Ishikawa (cell line): Measurements from ENCODE around the gene LGALS7B.

Experiments
- CEBPB ChIP-seq: IDR thresholded peaks from 2 replicates; pipeline ENCODE4 v1.6.1; 2012
- CREB1 ChIP-seq: IDR thresholded peaks from 2 replicates; pipeline ENCODE4 v1.6.1; 2012; ENCODE audit warnings: low read depth
- EGR1 ChIP-seq: IDR thresholded peaks from 2 replicates; pipeline ENCODE4 v1.6.1; 2012
- EP300 ChIP-seq: IDR thresholded peaks from 2 replicates; pipeline ENCODE4 v1.6.1; 2012; ENCODE audit warnings: borderline replicate concordance
- FOXM1 ChIP-seq: IDR thresholded peaks from 2 replicates; pipeline ENCODE4 v1.6.1; 2012; ENCODE audit warnings: low read depth, borderline replicate concordance
- NFIC ChIP-seq: IDR thresholded peaks from 2 replicates; pipeline ENCODE4 v1.6.1; 2012
- RAD21 ChIP-seq: IDR thresholded peaks from 2 replicates; pipeline ENCODE4 v1.6.1; 2012; ENCODE audit warnings: low read depth
- TAF1 ChIP-seq: IDR thresholded peaks from 2 replicates; pipeline ENCODE4 v1.6.1; 2012; ENCODE audit warnings: low read depth, mild to moderate bottlenecking
- TCF12 ChIP-seq: IDR thresholded peaks from 2 replicates; pipeline ENCODE4 v1.6.1; 2012; ENCODE audit warnings: low read depth
- TEAD4 ChIP-seq: IDR thresholded peaks from 2 replicates; pipeline ENCODE4 v1.6.1; 2012
- YY1 ChIP-seq: IDR thresholded peaks from 2 replicates; pipeline ENCODE4 v1.6.1; 2012; ENCODE audit warnings: low read depth
- ZBTB7A ChIP-seq: IDR thresholded peaks from 2 replicates; pipeline ENCODE4 v1.6.1; 2012; ENCODE audit warnings: low read depth
- TF ChIP-seq, protein P1 (sequence below): IDR thresholded peaks from 2 replicates; pipeline ENCODE4 v1.6.1; 2012
- TF ChIP-seq, protein P2 (sequence below): IDR thresholded peaks from 2 replicates; pipeline ENCODE4 v1.6.1; 2012
- TF ChIP-seq, protein P3 (sequence below): IDR thresholded peaks from 2 replicates; pipeline ENCODE4 v1.6.1; 2012; ENCODE audit warnings: low read depth, mild to moderate bottlenecking

The LGALS7B gene

DNA sequence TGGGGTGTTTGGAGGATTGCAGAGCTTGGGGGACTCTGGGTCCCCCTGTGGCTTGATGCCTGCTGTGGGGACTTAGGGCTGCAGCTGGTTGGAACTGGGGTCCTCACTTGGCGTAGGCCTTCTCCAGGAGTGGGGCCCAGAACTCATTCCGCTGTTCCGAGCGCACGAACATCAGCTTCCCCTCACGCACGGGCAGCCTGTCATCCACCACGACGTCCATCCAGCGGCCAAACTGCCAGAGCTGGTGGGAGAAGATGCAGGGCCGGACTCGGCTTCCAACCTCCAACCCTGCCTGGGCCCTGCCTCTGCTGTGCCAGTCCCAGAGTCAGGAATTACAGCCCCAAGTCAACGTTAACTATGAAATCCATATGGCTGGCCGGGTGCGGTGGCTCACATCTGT, 47.3 kb upstream of the LGALS7B start:
- TF ChIP-seq, protein P1, sequence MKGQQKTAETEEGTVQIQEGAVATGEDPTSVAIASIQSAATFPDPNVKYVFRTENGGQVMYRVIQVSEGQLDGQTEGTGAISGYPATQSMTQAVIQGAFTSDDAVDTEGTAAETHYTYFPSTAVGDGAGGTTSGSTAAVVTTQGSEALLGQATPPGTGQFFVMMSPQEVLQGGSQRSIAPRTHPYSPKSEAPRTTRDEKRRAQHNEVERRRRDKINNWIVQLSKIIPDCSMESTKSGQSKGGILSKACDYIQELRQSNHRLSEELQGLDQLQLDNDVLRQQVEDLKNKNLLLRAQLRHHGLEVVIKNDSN: no peak
- TF ChIP-seq YY1: no peak
- TF ChIP-seq RAD21: no peak
- TF ChIP-seq TAF1: no peak
- TF ChIP-seq CREB1: no peak
- TF ChIP-seq EP300: no peak
- no peak for TF ChIP-seq TCF12
- no peak for TF ChIP-seq ZBTB7A
- no peak for TF ChIP-seq EGR1
- TF ChIP-seq TEAD4: no peak
- TF ChIP-seq CEBPB: no peak
- TF ChIP-seq NFIC: no peak
- TF ChIP-seq, protein P2, sequence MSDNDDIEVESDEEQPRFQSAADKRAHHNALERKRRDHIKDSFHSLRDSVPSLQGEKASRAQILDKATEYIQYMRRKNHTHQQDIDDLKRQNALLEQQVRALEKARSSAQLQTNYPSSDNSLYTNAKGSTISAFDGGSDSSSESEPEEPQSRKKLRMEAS: no peak
- TF ChIP-seq, protein P3, sequence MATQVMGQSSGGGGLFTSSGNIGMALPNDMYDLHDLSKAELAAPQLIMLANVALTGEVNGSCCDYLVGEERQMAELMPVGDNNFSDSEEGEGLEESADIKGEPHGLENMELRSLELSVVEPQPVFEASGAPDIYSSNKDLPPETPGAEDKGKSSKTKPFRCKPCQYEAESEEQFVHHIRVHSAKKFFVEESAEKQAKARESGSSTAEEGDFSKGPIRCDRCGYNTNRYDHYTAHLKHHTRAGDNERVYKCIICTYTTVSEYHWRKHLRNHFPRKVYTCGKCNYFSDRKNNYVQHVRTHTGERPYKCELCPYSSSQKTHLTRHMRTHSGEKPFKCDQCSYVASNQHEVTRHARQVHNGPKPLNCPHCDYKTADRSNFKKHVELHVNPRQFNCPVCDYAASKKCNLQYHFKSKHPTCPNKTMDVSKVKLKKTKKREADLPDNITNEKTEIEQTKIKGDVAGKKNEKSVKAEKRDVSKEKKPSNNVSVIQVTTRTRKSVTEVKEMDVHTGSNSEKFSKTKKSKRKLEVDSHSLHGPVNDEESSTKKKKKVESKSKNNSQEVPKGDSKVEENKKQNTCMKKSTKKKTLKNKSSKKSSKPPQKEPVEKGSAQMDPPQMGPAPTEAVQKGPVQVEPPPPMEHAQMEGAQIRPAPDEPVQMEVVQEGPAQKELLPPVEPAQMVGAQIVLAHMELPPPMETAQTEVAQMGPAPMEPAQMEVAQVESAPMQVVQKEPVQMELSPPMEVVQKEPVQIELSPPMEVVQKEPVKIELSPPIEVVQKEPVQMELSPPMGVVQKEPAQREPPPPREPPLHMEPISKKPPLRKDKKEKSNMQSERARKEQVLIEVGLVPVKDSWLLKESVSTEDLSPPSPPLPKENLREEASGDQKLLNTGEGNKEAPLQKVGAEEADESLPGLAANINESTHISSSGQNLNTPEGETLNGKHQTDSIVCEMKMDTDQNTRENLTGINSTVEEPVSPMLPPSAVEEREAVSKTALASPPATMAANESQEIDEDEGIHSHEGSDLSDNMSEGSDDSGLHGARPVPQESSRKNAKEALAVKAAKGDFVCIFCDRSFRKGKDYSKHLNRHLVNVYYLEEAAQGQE: no peak

DNA sequence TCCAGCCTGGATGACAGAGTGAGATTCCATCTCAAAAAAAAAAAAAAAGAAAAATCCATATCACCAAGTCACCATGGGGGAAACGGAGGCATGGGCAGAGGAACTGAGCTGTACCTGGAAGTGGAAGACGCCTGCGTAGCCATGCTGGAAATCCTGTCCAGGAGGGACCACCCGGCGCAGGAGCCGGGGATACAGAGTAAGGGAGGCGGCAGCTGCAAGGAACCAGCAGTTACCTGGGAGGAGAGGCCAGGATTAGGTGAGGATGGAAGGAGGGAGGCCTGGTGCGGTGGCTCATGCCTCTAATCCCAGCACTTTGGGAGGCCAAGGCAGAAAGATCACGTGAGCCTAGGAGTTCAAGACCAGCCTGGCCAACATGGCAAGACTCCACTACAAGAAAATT, 46.7 kb upstream of the LGALS7B start:
- TF ChIP-seq CREB1 (no peak), CEBPB (no peak), TAF1 (no peak), YY1 (no peak)
- TF ChIP-seq, protein P3: no peak

DNA sequence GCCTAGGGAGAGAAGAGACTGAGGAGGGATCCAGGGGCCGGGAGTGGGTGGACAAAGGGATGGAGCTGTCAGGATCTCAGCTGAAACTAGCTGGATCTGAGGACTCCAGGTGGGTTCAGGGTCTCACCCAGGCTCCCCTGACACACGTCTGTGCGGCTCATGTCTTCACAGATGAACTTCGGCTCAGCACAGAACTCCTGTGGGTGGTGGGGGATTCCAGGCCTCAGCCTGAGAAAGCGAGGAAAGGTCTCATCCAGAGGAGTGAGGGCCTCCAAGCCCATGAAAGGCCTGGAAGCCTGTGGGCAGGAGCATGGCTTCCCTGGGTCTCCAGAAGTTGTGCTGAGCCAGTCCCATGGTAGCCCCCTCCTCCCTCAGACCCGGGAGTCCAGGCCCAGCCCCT, 46.1 kb upstream of the LGALS7B start:
- TF ChIP-seq, protein P3: no peak
- TF ChIP-seq FOXM1 (no peak), NFIC (no peak), TEAD4 (no peak), TCF12 (no peak), CEBPB (no peak), TAF1 (no peak), RAD21 (no peak), CREB1 (no peak), EP300 (no peak), ZBTB7A (no peak), YY1 (no peak), EGR1 (no peak)
- TF ChIP-seq, protein P2: no peak
- TF ChIP-seq, protein P1: no peak

DNA sequence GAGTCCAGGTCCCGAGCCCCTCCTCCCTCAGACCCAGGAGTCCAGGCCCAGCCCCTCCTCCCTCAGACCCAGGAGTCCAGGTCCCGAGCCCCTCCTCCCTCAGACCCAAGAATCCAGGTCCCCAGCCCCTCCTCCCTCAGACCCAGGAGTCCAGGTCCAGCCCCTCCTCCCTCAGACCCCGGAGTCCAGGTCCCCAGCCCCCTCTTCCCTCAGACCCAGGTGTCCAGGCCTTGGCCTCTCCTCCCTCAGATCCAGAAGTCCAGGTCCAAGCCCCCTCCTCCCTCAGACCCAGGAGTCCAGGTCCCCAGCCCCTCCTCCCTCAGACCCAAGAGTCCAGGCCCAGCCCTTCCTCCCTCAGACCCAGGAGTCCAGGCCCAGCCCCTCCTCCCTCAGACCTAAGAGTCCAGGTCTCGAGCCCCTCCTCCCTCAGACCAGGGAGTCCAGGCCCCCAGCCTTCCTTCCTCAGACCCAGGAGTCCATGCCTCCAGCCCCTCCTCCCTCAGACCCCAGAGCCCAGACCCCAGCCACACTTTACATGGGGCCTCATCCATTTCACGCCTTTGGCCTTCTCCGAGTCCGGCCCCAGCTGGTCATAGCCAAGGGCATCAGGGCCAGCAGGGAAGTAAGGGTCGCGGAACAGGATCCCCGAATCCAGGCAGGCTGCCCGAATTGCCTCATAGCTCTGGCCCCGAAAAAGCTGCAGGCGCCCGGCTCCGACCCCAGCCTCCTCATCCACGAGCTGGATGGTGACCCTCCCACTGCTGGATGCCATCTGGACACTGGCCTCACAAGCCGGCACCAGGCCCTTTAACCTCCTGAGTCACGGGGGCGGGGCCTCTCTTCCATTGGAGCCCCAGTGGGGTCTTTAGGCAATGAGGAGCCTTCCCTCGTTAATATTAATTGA, 45.4 kb upstream of the LGALS7B start:
- TF ChIP-seq TCF12 (no peak), FOXM1 (no peak), TAF1 (no peak), TEAD4 (no peak), EP300 (no peak), YY1 (no peak), EGR1 (no peak), CREB1 (no peak), NFIC (no peak), RAD21 (no peak), ZBTB7A (no peak), CEBPB (no peak)
- TF ChIP-seq, protein P2: no peak
- TF ChIP-seq, protein P1: no peak
- TF ChIP-seq, protein P3: no peak
